Measurements from ENCODE around the gene RASSF4. TPM values are rescaled to one million over a fixed set of nuclear protein-coding genes. Genes with fewer than 3 reads are reported as not detected.

RASSF4 gene
- total RNA-seq, 1 experiment from 2014 or later, result 11.5 TPM

DNA sequence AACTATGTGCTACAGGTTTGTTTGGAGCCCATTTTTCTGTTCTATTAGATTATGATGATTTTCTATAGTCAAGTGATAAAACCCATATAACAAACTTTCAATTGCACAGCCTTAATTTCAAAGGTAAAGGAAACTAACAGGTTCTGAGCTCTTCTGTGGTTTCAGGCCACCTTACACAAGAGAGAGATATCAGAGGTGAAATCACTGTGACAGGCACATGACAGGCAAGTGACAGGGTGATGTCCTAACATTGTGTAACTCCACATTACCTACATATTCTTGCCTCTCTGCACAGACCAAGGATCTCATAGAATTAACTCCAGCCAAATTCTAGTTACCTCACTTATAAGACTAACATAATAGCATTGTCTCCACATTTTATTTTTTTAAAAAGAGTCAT is 76.1 kb downstream of the RASSF4 start:
- no peak overlapping the region for H4K5ac ChIP-seq (ENCODE audit: insufficient read length, low read depth, low read length)
- no peak overlapping the region for H2BK120ac ChIP-seq (ENCODE audit: low read depth, low read length, poor library complexity, severe bottlenecking)
- TF ChIP-seq, protein P1, sequence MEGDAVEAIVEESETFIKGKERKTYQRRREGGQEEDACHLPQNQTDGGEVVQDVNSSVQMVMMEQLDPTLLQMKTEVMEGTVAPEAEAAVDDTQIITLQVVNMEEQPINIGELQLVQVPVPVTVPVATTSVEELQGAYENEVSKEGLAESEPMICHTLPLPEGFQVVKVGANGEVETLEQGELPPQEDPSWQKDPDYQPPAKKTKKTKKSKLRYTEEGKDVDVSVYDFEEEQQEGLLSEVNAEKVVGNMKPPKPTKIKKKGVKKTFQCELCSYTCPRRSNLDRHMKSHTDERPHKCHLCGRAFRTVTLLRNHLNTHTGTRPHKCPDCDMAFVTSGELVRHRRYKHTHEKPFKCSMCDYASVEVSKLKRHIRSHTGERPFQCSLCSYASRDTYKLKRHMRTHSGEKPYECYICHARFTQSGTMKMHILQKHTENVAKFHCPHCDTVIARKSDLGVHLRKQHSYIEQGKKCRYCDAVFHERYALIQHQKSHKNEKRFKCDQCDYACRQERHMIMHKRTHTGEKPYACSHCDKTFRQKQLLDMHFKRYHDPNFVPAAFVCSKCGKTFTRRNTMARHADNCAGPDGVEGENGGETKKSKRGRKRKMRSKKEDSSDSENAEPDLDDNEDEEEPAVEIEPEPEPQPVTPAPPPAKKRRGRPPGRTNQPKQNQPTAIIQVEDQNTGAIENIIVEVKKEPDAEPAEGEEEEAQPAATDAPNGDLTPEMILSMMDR (conservative IDR thresholded peaks at IDR 0.05), result no peak
- no peak overlapping the region for H3K56ac ChIP-seq (ENCODE audit: insufficient read length, low read depth, low read length)
- H4K20me1 ChIP-seq (ENCODE audit: control insufficient read depth, insufficient read depth, insufficient read length), result no peaks in the 10 kb centered on the region
- H3K27ac ChIP-seq (ENCODE audit: insufficient read length, low read depth, low read length), result no peak overlapping the region
- H3K4me1 ChIP-seq (ENCODE audit: insufficient read depth, low read length), result no peaks in the 10 kb centered on the region
- no peak overlapping the region for H3K27ac Mint-ChIP-seq
- peaks cover 4 to 18% (median 9%) of the 10 kb centered on the region in 3 experiments; a peak in 6 of 7 replicates for H3K36me3 Mint-ChIP-seq (ENCODE audit: insufficient read depth in 1 of 3, low read depth in 3 of 3)
- H3K4ac ChIP-seq (ENCODE audit: low read depth, low read length), result no peak overlapping the region
- H3K79me1 ChIP-seq (ENCODE audit: insufficient read depth, low read depth, low read length, poor library complexity, severe bottlenecking), result no peaks in the 10 kb centered on the region
- no peak overlapping the region for H3K4me3 Mint-ChIP-seq
- peaks cover 16 to 22% of the 10 kb centered on the region in 2 experiments for H3K9me3 Mint-ChIP-seq
- no peak overlapping the region for H2BK20ac ChIP-seq (ENCODE audit: low read depth, low read length, poor library complexity, severe bottlenecking)
- H3K23ac ChIP-seq (ENCODE audit: insufficient read length, low read depth, low read length), result no peak overlapping the region
- DNase-seq, result no peak
- no peak overlapping the region for H3K4me2 ChIP-seq (ENCODE audit: insufficient read depth, insufficient read length, low read length)
- H3K18ac ChIP-seq (ENCODE audit: insufficient read length, low read depth, low read length), result no peak overlapping the region
- peaks cover 0 to under 1% of the 10 kb centered on the region in 2 experiments; a peak in 1 of 4 replicates for H3K4me1 Mint-ChIP-seq
- H3K27me3 Mint-ChIP-seq (ENCODE audit: low read depth), result peaks cover 2% of the 10 kb centered on the region; the same call in 1 of the 2 replicates
- no peak overlapping the region for H4K8ac ChIP-seq (replicated peaks; ENCODE audit: insufficient read length, low read depth, low read length)
- no peak overlapping the region for H2AK5ac ChIP-seq (ENCODE audit: insufficient read length, low read length)
- H2AFZ ChIP-seq (ENCODE audit: low read length), result no peak overlapping the region
- H3K79me2 ChIP-seq (ENCODE audit: insufficient read depth, low read length), result no peaks in the 10 kb centered on the region
- H3K27me3 ChIP-seq (ENCODE audit: insufficient read depth, low read length), result no peaks in the 10 kb centered on the region
- H2BK15ac ChIP-seq (ENCODE audit: low read depth, low read length), result no peak overlapping the region
- H2BK12ac ChIP-seq (ENCODE audit: insufficient read length, low read depth, low read length), result no peak overlapping the region
- H2BK5ac ChIP-seq (ENCODE audit: insufficient read length, low read length), result no peak overlapping the region
- H3K9ac ChIP-seq (ENCODE audit: extremely low read depth, insufficient read length, low read length), result no peak overlapping the region
- H4K91ac ChIP-seq (ENCODE audit: insufficient read length, low read depth, low read length), result no peak overlapping the region
- H3T11ph ChIP-seq (ENCODE audit: low read length), result no peak overlapping the region
- no peaks in the 10 kb centered on the region for H3K9me3 ChIP-seq (ENCODE audit: control insufficient read depth, low read depth, low read length)
- H3K23me2 ChIP-seq (ENCODE audit: insufficient read length, low read depth, low read length, poor library complexity, severe bottlenecking), result no peaks in the 10 kb centered on the region
- H3K14ac ChIP-seq (ENCODE audit: insufficient read depth, low read length), result no peak overlapping the region
